ENCODE data around the gene SH3GL1. TPM values are rescaled to one million over a fixed set of nuclear protein-coding genes. Genes with fewer than 3 reads are reported as not detected.
"Not testable (repeated sequence)": the region's sequence is repeated elsewhere in the genome, so short reads cannot be mapped to it uniquely, and the experiment has no call there.

SH3GL1 gene
- total RNA-seq, 1 donor = 26.6 TPM

DNA sequence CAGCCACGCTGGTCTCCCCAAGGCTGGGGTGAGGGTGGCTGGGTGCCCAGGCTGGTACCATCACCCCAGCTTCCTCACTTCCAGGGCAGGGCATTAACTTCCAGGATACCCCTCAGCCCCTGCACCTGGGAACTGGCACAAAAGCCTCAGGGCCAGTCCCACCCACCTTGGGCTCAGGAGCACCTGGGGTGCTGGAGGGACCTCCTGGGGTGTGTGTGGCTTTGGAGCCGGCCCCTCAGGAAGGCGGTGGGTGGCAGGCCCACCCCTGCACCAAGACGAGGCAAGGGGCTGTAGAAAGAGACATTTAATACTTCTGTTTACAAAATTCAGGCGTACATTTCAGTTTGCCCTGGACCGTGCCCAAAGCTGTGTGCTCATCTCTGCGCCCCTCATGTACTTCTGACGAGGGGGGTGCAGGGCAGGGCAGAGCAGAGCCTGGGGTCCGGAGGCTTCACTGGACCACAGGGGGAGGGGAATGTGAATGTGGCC lies 40.2 kb downstream of the SH3GL1 start:
- H3K4me1 ChIP-seq (ENCODE audit: insufficient read depth, low read length) = no peaks in the 10 kb centered on the region
- H3K27me3 ChIP-seq (ENCODE audit: insufficient read depth, low read length) = no peaks in the 10 kb centered on the region
- H3K4me3 ChIP-seq (ENCODE audit: low read length) = no peak overlapping the region
- H3K9me3 ChIP-seq (ENCODE audit: low read depth, low read length) = no peaks in the 10 kb centered on the region

DNA sequence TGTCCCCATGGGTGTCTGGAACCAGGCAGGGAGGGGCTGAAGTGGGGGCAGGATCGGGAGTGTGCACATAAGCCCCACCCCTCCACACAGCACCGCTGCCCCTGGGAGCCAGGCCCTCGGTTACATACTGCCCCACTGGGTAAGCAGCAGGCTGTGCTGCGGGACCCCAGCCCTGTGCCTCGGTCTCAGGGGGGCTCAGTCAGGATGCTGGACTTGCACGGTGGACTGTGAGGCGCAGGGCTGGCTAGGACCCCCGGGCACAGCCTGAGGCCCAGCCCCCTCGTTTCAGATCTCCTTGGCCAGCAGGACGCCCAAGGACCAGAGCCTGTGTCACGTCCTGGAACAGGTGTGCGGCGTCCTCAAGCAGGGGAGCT lies 40.7 kb downstream of the SH3GL1 start:
- Histone ChIP-seq H3K4me3 (ENCODE audit: low read length) (no peak overlapping the region), H3K27me3 (ENCODE audit: insufficient read depth, low read length) (no peaks in the 10 kb centered on the region), H3K4me1 (ENCODE audit: insufficient read depth, low read length) (no peaks in the 10 kb centered on the region), H3K9me3 (ENCODE audit: low read depth, low read length) (no peaks in the 10 kb centered on the region)

DNA sequence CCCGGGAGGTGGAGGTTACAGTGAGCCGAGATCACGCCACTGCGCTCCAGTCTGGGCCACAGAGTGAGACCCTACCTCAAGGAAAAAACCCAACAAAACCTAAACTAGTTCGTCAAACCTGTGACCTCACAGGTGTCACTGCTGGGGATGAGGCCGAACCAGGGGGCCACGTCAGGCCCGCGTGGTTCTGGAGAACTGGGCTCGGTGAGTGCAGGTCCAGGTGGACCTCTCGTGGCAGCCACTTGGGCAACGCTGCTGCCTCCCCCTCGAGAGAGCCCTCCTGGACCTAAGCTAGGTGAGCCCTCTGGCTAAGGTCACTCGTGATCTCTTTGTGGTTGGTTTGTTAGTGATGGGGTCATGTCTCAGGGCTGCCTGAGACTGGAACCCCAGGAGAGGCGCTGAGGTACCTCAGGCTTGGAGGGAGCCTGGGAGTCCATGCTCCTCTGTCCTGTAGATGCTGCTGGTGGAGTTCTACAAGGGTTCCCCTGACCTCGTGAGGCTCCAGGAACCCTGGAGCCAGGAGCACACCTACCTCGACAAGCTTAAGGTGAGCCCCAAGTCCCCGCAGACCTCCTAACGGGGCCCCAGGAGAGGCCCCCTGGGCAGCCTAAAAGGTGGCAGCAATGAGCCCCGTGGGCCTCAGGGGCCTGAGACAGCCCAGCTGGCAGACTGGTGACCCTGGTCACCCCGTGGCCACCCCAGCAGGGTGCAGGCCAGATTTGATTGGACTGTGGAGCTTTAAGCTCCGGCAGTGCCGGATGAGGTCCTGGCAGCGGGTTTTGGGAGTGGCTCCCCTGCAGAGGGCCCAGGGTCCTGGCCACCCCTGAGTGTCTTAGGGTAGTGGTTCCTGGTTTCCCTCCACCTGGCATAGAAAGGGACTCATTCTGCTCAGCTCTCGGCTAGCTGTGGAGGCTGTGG lies 41.4 kb downstream of the SH3GL1 start:
- Histone ChIP-seq H3K9me3 (ENCODE audit: low read depth, low read length) (no peaks in the 10 kb centered on the region), H3K27me3 (ENCODE audit: insufficient read depth, low read length) (no peaks in the 10 kb centered on the region), H3K4me1 (ENCODE audit: insufficient read depth, low read length) (no peaks in the 10 kb centered on the region), H3K4me3 (ENCODE audit: low read length) (no peak overlapping the region)

DNA sequence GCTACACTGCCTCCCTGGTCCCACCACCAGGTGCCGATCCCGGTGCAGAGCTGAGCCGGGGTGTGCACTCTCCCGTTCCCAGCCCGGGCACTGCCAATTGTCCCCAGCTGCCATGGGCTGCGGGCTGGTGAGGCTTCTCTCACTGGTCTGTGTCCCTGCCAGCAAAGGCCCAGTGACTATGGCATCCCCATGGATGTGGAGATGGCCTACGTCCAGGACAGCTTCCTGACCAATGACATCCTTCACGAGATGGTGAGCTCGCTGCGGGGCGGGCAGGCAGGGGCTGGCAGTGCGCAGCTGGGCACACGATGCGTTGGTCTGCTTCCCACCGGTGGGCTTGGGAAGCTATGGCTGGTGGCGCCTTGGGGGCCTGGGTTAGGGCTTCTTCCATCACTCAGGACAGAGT lies 42.4 kb downstream of the SH3GL1 start:
- Histone ChIP-seq H3K4me1 (ENCODE audit: insufficient read depth, low read length) (no peaks in the 10 kb centered on the region), H3K27me3 (ENCODE audit: insufficient read depth, low read length) (no peaks in the 10 kb centered on the region), H3K4me3 (ENCODE audit: low read length) (no peak overlapping the region), H3K9me3 (ENCODE audit: low read depth, low read length) (no peaks in the 10 kb centered on the region)

DNA sequence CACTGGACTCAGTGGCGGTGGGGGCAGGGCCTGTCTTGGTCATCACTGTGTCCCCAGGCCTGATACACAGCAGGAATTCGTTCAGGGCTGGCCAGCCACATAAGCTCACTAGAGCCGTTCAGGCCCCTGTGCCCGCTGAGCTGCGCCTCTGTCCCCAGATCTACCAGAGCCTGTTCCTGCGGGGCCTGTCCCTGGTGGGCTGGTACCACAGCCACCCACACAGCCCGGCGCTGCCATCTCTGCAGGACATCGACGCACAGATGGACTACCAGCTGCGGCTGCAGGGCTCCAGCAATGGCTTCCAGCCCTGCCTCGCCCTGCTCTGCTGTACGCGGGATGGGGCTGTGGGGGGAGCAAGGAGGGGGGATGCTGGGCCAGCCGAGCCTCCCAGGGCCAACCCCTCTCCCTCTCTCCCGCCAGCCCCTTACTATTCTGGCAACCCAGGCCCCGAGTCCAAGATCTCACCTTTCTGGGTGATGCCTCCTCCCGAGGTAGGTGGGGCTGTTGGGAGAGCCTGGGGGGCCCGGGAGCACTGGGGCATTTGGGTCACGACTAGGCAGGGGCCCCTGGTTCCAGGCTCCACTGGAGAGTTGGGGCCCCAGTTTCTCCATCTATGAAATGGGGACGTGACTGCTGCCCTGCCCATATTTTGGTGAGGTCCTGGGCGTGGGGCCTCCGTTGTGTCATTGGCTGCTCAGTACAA lies 43.1 kb downstream of the SH3GL1 start:
- H3K4me1 ChIP-seq (ENCODE audit: insufficient read depth, low read length) = no peaks in the 10 kb centered on the region

DNA sequence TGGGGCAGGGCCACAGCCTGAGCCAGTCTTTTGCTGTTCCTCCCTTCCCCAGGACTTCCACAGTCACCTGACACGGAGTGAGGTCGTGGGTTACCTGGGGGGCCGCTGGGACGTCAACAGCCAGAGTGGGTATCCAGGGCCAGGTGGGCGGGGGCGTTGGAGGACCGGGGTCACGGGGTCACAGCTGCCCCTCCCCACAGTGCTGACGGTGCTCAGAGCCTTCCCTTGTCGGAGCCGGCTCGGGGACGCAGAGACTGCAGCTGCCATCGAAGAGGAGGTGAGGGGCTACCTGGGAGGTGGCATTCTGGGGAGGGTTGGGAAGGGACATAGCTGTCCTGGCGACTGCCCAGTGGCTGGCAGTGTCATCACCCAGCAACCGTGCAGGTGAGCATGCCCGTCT lies 45.5 kb downstream of the SH3GL1 start:
- no peaks in the 10 kb centered on the region for H3K27me3 ChIP-seq (ENCODE audit: insufficient read depth, low read length)
- no peaks in the 10 kb centered on the region for H3K9me3 ChIP-seq (ENCODE audit: low read depth, low read length)
- no peaks in the 10 kb centered on the region for H3K4me1 ChIP-seq (ENCODE audit: insufficient read depth, low read length)
- H3K4me3 ChIP-seq (ENCODE audit: low read length) = no peak overlapping the region

More for the DNA sequence above, 43.1 kb downstream of the SH3GL1 start:
- Histone ChIP-seq H3K9me3 (ENCODE audit: low read depth, low read length) (no peaks in the 10 kb centered on the region), H3K4me3 (ENCODE audit: low read length) (no peak overlapping the region), H3K27me3 (ENCODE audit: insufficient read depth, low read length) (no peaks in the 10 kb centered on the region)

DNA sequence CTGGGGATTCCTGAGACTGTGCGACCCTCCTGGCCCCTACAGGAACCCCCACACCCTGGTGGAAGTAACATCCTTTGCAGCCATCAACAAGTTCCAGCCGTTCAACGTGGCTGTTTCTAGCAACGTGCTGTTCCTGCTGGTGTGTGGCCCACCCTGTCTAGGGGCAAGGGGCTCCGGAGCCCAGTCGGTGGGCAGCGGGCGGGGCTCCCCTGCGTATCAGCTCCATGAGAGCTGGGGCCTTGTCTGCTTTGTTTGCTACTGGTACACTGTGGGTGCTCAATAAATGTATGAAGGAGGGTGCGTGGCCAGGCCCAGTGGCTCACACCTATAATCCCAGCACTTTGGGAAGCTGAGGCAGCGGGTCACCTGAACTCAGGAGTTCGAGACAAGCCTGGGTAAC lies 46.1 kb downstream of the SH3GL1 start:
- Histone ChIP-seq H3K9me3 (ENCODE audit: low read depth, low read length) (no peaks in the 10 kb centered on the region), H3K27me3 (ENCODE audit: insufficient read depth, low read length) (no peaks in the 10 kb centered on the region), H3K4me3 (ENCODE audit: low read length) (no peak overlapping the region), H3K4me1 (ENCODE audit: insufficient read depth, low read length) (no peaks in the 10 kb centered on the region)

DNA sequence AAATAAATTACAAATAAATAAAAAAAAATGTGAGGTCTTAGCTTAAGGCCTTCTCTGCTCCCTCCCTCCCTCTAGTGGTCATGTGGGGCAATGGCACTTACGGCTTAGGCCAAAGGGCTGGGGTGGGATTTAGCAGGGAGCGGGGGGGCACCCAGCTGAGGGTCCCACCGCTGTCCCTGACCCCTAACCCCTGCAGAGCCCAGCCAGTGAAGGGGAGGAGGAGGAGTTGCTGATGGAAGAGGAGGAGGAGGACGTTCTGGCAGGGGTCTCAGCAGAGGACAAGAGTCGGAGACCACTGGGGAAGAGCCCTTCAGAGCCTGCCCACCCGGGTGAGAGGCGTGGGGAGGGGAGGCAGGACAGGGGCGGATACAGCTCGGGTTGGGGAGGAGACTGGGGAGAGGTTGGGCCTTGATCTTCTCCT lies 47.6 kb downstream of the SH3GL1 start:
- no peak overlapping the region for H3K4me3 ChIP-seq (ENCODE audit: low read length)
- H3K9me3 ChIP-seq (ENCODE audit: low read depth, low read length) = no peaks in the 10 kb centered on the region
- no peaks in the 10 kb centered on the region for H3K27me3 ChIP-seq (ENCODE audit: insufficient read depth, low read length)
- no peaks in the 10 kb centered on the region for H3K4me1 ChIP-seq (ENCODE audit: insufficient read depth, low read length)

DNA sequence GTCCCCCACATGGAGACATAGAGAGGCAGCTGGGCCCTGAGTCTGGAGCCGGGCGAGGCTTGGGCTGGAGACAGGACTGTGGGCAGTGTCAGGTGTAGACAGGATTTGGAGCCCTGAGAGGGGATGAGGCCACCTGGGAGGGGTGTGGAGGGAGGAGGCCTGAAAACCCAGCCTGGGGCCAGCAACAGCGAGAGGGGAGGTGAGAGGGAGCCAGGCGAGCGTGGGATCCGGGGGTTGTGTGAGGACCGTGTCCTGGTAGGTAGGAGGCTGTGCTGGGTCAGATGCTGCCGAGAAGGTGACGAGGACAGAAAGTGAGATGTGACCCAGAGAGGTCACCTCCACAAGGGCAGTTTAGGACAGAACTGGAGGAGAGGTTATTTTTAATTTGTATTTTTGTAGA lies 49.6 kb downstream of the SH3GL1 start:
- Histone ChIP-seq H3K4me1 (ENCODE audit: insufficient read depth, low read length) (no peaks in the 10 kb centered on the region), H3K27me3 (ENCODE audit: insufficient read depth, low read length) (no peaks in the 10 kb centered on the region), H3K9me3 (ENCODE audit: low read depth, low read length) (no peaks in the 10 kb centered on the region), H3K4me3 (ENCODE audit: low read length) (no peak overlapping the region)

DNA sequence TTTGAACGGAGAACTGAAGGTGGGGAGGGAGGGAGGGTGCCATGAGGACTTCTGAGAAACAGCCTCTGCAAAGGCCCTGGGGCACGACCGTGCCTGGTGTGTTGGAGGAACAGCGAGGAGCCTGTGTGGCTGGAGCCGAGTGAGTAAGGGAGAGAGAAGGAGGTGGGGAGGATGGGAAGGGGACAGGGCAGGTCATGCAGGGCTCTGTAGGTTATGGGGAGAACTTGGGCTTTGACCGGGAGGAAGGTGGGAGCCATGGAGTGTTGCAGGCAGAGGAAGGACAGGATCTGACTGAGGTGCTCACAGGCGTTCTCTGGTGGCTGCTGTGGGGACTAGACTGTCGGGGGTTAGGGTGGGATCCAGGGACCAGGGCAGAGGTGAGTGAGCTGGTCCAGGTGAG lies 50.2 kb downstream of the SH3GL1 start:
- Histone ChIP-seq H3K4me3 (ENCODE audit: low read length) (no peak overlapping the region), H3K9me3 (ENCODE audit: low read depth, low read length) (no peaks in the 10 kb centered on the region), H3K4me1 (ENCODE audit: insufficient read depth, low read length) (no peaks in the 10 kb centered on the region), H3K27me3 (ENCODE audit: insufficient read depth, low read length) (no peaks in the 10 kb centered on the region)

DNA sequence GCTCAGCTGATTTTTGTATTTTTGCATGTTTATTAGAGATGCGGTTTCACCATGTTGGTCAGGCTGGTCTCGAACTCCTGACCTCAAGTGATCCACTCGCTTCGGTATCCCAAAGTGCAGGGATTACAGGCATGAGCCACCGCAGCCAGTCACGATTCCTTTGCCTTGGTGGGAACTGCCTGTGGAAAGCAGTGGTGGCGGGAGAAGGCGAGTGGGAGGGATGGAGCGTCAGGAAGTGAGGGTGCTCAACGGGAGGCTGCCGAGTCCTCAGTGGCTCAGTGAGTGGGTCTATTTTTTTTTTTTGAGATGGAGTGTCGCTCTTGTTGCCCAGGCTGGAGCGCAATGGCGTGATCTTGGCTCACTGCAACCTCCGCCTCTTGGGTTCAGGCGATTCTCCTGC lies 51.1 kb downstream of the SH3GL1 start:
- not testable (repeated sequence) for H3K27me3 ChIP-seq (ENCODE audit: insufficient read depth, low read length); H3K9me3 ChIP-seq (ENCODE audit: low read depth, low read length); H3K4me3 ChIP-seq (ENCODE audit: low read length); H3K4me1 ChIP-seq (ENCODE audit: insufficient read depth, low read length)

DNA sequence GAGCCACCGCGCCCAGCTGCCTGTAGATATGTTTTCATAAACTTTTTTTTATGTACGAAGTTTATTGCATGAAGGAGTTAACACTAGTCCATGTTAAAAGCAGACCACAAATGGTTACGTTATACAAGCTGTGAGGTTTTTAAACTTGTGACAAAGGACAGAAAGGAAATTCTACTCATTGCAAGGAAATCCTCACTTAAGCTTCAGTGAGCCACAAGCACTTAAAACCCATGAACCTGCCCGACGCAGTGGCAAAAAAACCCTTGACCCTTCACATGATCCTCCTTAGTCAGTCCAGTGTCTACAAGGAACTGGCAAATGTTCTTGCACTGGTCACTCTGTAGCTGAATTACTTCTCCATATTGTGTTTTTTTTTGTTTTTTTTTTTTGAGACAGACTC lies 52.8 kb downstream of the SH3GL1 start:
- Histone ChIP-seq H3K27me3 (ENCODE audit: insufficient read depth, low read length) (no peaks in the 10 kb centered on the region), H3K4me3 (ENCODE audit: low read length) (no peak overlapping the region), H3K9me3 (ENCODE audit: low read depth, low read length) (no peaks in the 10 kb centered on the region), H3K4me1 (ENCODE audit: insufficient read depth, low read length) (peaks cover 10% of the 10 kb centered on the region)

DNA sequence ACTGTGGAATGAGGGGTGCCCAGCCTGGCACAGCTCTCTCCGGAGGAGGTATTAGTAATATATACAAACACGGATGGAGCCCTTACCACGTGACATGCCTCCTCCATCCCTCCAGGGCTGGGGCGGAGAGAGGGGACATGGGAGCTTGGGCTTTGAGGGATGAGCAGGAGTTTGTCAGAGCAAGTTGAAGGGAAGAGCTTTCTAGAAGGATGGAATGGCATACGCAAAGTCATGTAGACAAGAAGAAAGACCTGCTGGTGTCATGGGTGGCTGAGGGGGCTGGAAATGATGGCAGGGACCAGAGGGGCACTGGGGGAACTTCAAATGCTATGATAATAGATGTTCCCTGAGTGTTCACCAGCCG lies 54.3 kb downstream of the SH3GL1 start:
- Histone ChIP-seq H3K4me1 (ENCODE audit: insufficient read depth, low read length) (peaks cover 17% of the 10 kb centered on the region), H3K27me3 (ENCODE audit: insufficient read depth, low read length) (no peaks in the 10 kb centered on the region), H3K4me3 (ENCODE audit: low read length) (no peak overlapping the region), H3K9me3 (ENCODE audit: low read depth, low read length) (no peaks in the 10 kb centered on the region)

DNA sequence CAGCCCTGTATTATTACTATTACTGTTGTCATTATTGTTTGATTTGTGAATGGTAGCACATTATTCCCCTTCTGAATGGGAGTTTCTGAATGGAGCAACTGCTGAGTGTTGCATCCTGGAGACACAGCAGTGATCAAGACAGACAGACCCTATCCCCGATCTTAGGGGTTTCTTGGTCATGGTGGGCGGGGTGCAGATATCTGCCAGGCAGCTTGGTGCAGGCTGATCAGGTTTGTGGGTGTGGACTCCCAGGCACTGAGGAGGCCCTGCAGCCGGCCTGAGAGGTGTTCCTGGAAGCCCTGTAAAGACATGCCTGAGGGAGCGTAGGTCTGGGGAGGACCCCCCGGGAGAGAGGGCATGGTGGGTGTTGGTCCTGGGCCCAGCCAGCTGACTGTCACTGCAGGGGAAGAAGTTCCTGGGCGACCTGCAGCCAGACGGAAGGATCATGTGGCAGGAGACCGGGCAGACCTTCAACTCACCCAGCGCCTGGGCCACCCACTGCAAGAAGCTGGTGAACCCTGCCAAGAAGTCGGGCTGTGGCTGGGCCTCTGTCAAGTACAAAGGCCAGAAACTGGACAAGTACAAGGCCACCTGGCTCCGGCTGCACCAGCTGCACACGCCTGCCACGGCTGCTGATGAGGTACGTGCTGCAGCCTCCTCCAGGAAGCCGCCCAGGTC lies 54.9 kb downstream of the SH3GL1 start:
- peaks cover 17% of the 10 kb centered on the region for H3K4me1 ChIP-seq (ENCODE audit: insufficient read depth, low read length)
- no peaks in the 10 kb centered on the region for H3K9me3 ChIP-seq (ENCODE audit: low read depth, low read length)
- H3K27me3 ChIP-seq (ENCODE audit: insufficient read depth, low read length) = no peaks in the 10 kb centered on the region
- H3K4me3 ChIP-seq (ENCODE audit: low read length) = no peak overlapping the region

Data from mononuclear cell (primary cell).